Progenitor cell of endocrine pancreas (in vitro differentiated cells): ENCODE data around the gene IL1A. TPM values are rescaled to one million over a fixed set of nuclear protein-coding genes. Genes with fewer than 3 reads are reported as not detected.
A peak's percentile ranks its signal among the peaks of the same experiment; 100 is the strongest.

Source experiments
- DNase-seq: peaks from one replicate; pipeline ENCODE4 v3.0.0; 2021; ENCODE audit warnings: low spot score; ENCODE audit not compliant: unreplicated experiment
- H3K27ac Mint-ChIP-seq: 2 replicates; pipeline ENCODE4 v1.8.0; 2021; ENCODE audit warnings: mild to moderate bottlenecking, moderate library complexity, mixed read lengths
- H3K27me3 Mint-ChIP-seq: 2 replicates; pipeline ENCODE4 v1.8.0; 2021; ENCODE audit warnings: mixed read lengths
- H3K36me3 Mint-ChIP-seq: 2 replicates; pipeline ENCODE4 v1.8.0; 2022; ENCODE audit warnings: mixed read lengths; ENCODE audit not compliant: insufficient read depth
- H3K4me1 Mint-ChIP-seq: 2 replicates; pipeline ENCODE4 v1.8.0; 2021; ENCODE audit warnings: low read depth, mixed read lengths
- H3K4me3 Mint-ChIP-seq: 2 replicates; pipeline ENCODE4 v1.8.0; 2021; ENCODE audit warnings: low read depth, mild to moderate bottlenecking, moderate library complexity, mixed read lengths
- H3K9me3 Mint-ChIP-seq: 2 replicates; pipeline ENCODE4 v1.8.0; 2021; ENCODE audit warnings: low read depth, mixed read lengths
- CTCF ChIP-seq: fragments of 200-600 bp; sonication (generic); IDR thresholded peaks from one replicate; pipeline ENCODE4 v1.5.0; 2021; ENCODE audit warnings: antibody characterized with exemption, mild to moderate bottlenecking; ENCODE audit not compliant: unreplicated experiment
- total RNA-seq: library from RNA; stranded (reverse); gene quantifications from 2 replicates; pipeline ENCODE4 v1.2.1, GENCODE V29; 2021

IL1A gene
- total RNA-seq, 1 donor from 2014 or later: 0.12 TPM

- no peak for TF ChIP-seq CTCF
- H3K9me3 Mint-ChIP-seq: no peaks in the 10 kb centered on the region
- peaks cover 19% of the 10 kb centered on the region for H3K4me1 Mint-ChIP-seq
- H3K27ac Mint-ChIP-seq: peak overlapping the region; percentile 16
- peaks cover 6% of the 10 kb centered on the region for H3K36me3 Mint-ChIP-seq
- no peak for DNase-seq
- no peak overlapping the region for H3K4me3 Mint-ChIP-seq
- H3K27me3 Mint-ChIP-seq: no peaks in the 10 kb centered on the region
Observed at GRCh38 chr2:112751451-112752197, 32.7 kb downstream of the IL1A start.

- Mint-ChIP-seq H3K27me3 (no peaks in the 10 kb centered on the region), H3K4me3 (no peak overlapping the region), H3K27ac (no peak overlapping the region), H3K36me3 (peaks cover 8% of the 10 kb centered on the region), H3K9me3 (no peaks in the 10 kb centered on the region), H3K4me1 (peaks cover 19% of the 10 kb centered on the region)
- no peak for TF ChIP-seq CTCF
- DNase-seq: no peak
Observed at GRCh38 chr2:112750560-112750843, 33.8 kb downstream of the IL1A start.

GRCh38 chr2:112749755-112750559 is 34.3 kb downstream of the IL1A start:
- H3K27ac Mint-ChIP-seq: peak overlapping the region; percentile 80
- H3K4me1 Mint-ChIP-seq: peaks cover 19% of the 10 kb centered on the region
- H3K27me3 Mint-ChIP-seq: no peaks in the 10 kb centered on the region
- H3K36me3 Mint-ChIP-seq: peaks cover 8% of the 10 kb centered on the region
- DNase-seq: peak; percentile 62
- peak; percentile 89 for TF ChIP-seq CTCF
- H3K4me3 Mint-ChIP-seq: no peak overlapping the region
- H3K9me3 Mint-ChIP-seq: no peaks in the 10 kb centered on the region

GRCh38 chr2:112740527-112740926 is 43.8 kb downstream of the IL1A start:
- peak overlapping the region; percentile 35 for H3K27ac Mint-ChIP-seq

More at GRCh38 chr2:112740527-112740926, 43.8 kb downstream of the IL1A start:
- no peak overlapping the region for H3K4me3 Mint-ChIP-seq
- peaks cover 7% of the 10 kb centered on the region for H3K36me3 Mint-ChIP-seq
- H3K9me3 Mint-ChIP-seq: no peaks in the 10 kb centered on the region
- H3K4me1 Mint-ChIP-seq: peaks cover 1% of the 10 kb centered on the region
- no peaks in the 10 kb centered on the region for H3K27me3 Mint-ChIP-seq
- DNase-seq: no peak
- no peak for TF ChIP-seq CTCF
